ENCODE data around the gene NUDCD3. TPM values are rescaled to one million over a fixed set of nuclear protein-coding genes. Genes with fewer than 3 reads are reported as not detected.
A peak's percentile ranks its signal among the peaks of the same experiment; 100 is the strongest.

Gene NUDCD3
- total RNA-seq, 2 experiments from 2014 or later = 91.0 to 97.5 TPM

GRCh38 chr7:44386139-44386913, 104.1 kb downstream of the NUDCD3 start:
- H3K27ac Mint-ChIP-seq = no peak overlapping the region
- no peaks in the 10 kb centered on the region for H3K9me3 Mint-ChIP-seq
- CTCF ChIA-PET = no interaction called here
- DNase-seq = peak; percentile 14
- no peaks in the 10 kb centered on the region for H3K4me1 Mint-ChIP-seq
- H3K36me3 Mint-ChIP-seq (ENCODE audit: low read depth) = peaks cover 21% of the 10 kb centered on the region
- POLR2A ChIA-PET = no interaction called here
- H3K27me3 Mint-ChIP-seq = no peaks in the 10 kb centered on the region
- no peak overlapping the region for H3K4me3 Mint-ChIP-seq

- Mint-ChIP-seq H3K9me3 (no peaks in the 10 kb centered on the region), H3K4me3 (no peak overlapping the region)
Measured at GRCh38 chr7:44385434-44386138, 104.9 kb downstream of the NUDCD3 start.

GRCh38 chr7:44384586-44385433, 105.6 kb downstream of the NUDCD3 start:
- no peak overlapping the region for H3K27ac Mint-ChIP-seq
- H3K36me3 Mint-ChIP-seq (ENCODE audit: low read depth) = peaks cover 15% of the 10 kb centered on the region
- H3K27me3 Mint-ChIP-seq = no peaks in the 10 kb centered on the region
- H3K4me1 Mint-ChIP-seq = no peaks in the 10 kb centered on the region
- peak; percentile 12 for DNase-seq
- H3K4me3 Mint-ChIP-seq = no peak overlapping the region
- H3K9me3 Mint-ChIP-seq = no peaks in the 10 kb centered on the region
- POLR2A ChIA-PET = no interaction called here
- CTCF ChIA-PET = no interaction called here

More at GRCh38 chr7:44385434-44386138, 104.9 kb downstream of the NUDCD3 start:
- Mint-ChIP-seq H3K27ac (no peak overlapping the region), H3K4me1 (no peaks in the 10 kb centered on the region), H3K27me3 (no peaks in the 10 kb centered on the region), H3K36me3 (ENCODE audit: low read depth) (peaks cover 18% of the 10 kb centered on the region)
- DNase-seq = peak; percentile 9
- POLR2A ChIA-PET = no interaction called here
- CTCF ChIA-PET = no interaction called here

GRCh38 chr7:44383566-44383965, 106.9 kb downstream of the NUDCD3 start:
- Mint-ChIP-seq H3K4me1 (no peaks in the 10 kb centered on the region), H3K4me3 (no peak overlapping the region), H3K36me3 (ENCODE audit: low read depth) (peaks cover 15% of the 10 kb centered on the region), H3K27ac (no peak overlapping the region), H3K27me3 (no peaks in the 10 kb centered on the region), H3K9me3 (no peaks in the 10 kb centered on the region)
- CTCF ChIA-PET = no interaction called here
- POLR2A ChIA-PET = no interaction called here
- peak; percentile 10 for DNase-seq

GRCh38 chr7:44382459-44383265, 107.8 kb downstream of the NUDCD3 start:
- Mint-ChIP-seq H3K4me3 (no peak overlapping the region), H3K9me3 (no peaks in the 10 kb centered on the region), H3K36me3 (ENCODE audit: low read depth) (peaks cover 10% of the 10 kb centered on the region), H3K27ac (no peak overlapping the region), H3K4me1 (no peaks in the 10 kb centered on the region), H3K27me3 (no peaks in the 10 kb centered on the region)
- DNase-seq = peak; percentile 13
- POLR2A ChIA-PET = no interaction called here
- CTCF ChIA-PET = no interaction called here

GRCh38 chr7:44381494-44382220, 108.8 kb downstream of the NUDCD3 start:
- no peaks in the 10 kb centered on the region for H3K4me1 Mint-ChIP-seq
- H3K36me3 Mint-ChIP-seq (ENCODE audit: low read depth) = peaks cover 8% of the 10 kb centered on the region
- H3K9me3 Mint-ChIP-seq = no peaks in the 10 kb centered on the region
- peak; percentile 15 for DNase-seq
- ChIA-PET POLR2A (no interaction called here), CTCF (no interaction called here)
- H3K27me3 Mint-ChIP-seq = no peaks in the 10 kb centered on the region
- no peak overlapping the region for H3K27ac Mint-ChIP-seq
- no peak overlapping the region for H3K4me3 Mint-ChIP-seq

- Mint-ChIP-seq H3K27ac (no peak overlapping the region), H3K4me1 (no peaks in the 10 kb centered on the region), H3K27me3 (no peaks in the 10 kb centered on the region), H3K9me3 (no peaks in the 10 kb centered on the region), H3K36me3 (ENCODE audit: low read depth) (peaks cover 8% of the 10 kb centered on the region), H3K4me3 (no peak overlapping the region)
- CTCF ChIA-PET = no interaction called here
- DNase-seq = peak; percentile 15
- POLR2A ChIA-PET = interaction anchor here (1.2 kb wide), 1 partner anchor 19 kb away, joined by 3 read pairs; no protein-coding TSS in a partner anchor
Measured at GRCh38 chr7:44380831-44381493, 109.5 kb downstream of the NUDCD3 start.

- CTCF ChIA-PET = no interaction called here
- Mint-ChIP-seq H3K4me1 (no peaks in the 10 kb centered on the region), H3K4me3 (no peak overlapping the region), H3K27me3 (no peaks in the 10 kb centered on the region), H3K27ac (no peak overlapping the region), H3K36me3 (ENCODE audit: low read depth) (peaks cover 5% of the 10 kb centered on the region), H3K9me3 (no peaks in the 10 kb centered on the region)
- DNase-seq = peak; percentile 12
- POLR2A ChIA-PET = interaction anchor here (1.2 kb wide), 1 partner anchor 20 kb away, joined by 3 read pairs; no protein-coding TSS in a partner anchor
Measured at GRCh38 chr7:44380189-44380830, 110.1 kb downstream of the NUDCD3 start.

- Mint-ChIP-seq H3K36me3 (ENCODE audit: low read depth) (no peaks in the 10 kb centered on the region), H3K27ac (no peak overlapping the region), H3K4me1 (no peaks in the 10 kb centered on the region), H3K4me3 (no peak overlapping the region), H3K27me3 (no peaks in the 10 kb centered on the region), H3K9me3 (no peaks in the 10 kb centered on the region)
- CTCF ChIA-PET = no interaction called here
- DNase-seq = peak; percentile 12
- POLR2A ChIA-PET = interaction anchor here (1.2 kb wide), 1 partner anchor 21 kb away, joined by 3 read pairs; no protein-coding TSS in a partner anchor
Measured at GRCh38 chr7:44379366-44380188, 110.9 kb downstream of the NUDCD3 start.

- H3K9me3 Mint-ChIP-seq = no peaks in the 10 kb centered on the region
- DNase-seq = no peak
- H3K4me3 Mint-ChIP-seq = no peak overlapping the region
- ChIA-PET POLR2A (no interaction called here), CTCF (no interaction called here)
- no peak overlapping the region for H3K27ac Mint-ChIP-seq
- H3K36me3 Mint-ChIP-seq (ENCODE audit: low read depth) = no peaks in the 10 kb centered on the region
- no peaks in the 10 kb centered on the region for H3K27me3 Mint-ChIP-seq
- H3K4me1 Mint-ChIP-seq = no peaks in the 10 kb centered on the region
Measured at GRCh38 chr7:44378744-44379143, 111.7 kb downstream of the NUDCD3 start.

All from activated CD4-positive, alpha-beta memory T cell treated with anti-CD3 and anti-CD28 coated beads, Interleukin-2, amount 10 ng/mL, durations not matched to agents 7 days and 5 days (primary cell).